ENCODE data around the gene MRPL58.
A peak's percentile ranks its signal among the peaks of the same experiment; 100 is the strongest.
"Not testable (repeated sequence)": the region's sequence is repeated elsewhere in the genome, so short reads cannot be mapped to it uniquely, and the experiment has no call there.

Gene MRPL58

GRCh38 chr17:74987909-74988711, 24.4 kb upstream of the MRPL58 start:
- peak; percentile 48 for DNase-seq

GRCh38 chr17:74990581-74991105, 21.8 kb upstream of the MRPL58 start:
- no peak for DNase-seq

GRCh38 chr17:74992223-74992622, 20.2 kb upstream of the MRPL58 start:
- DNase-seq: no peak

GRCh38 chr17:74994440-74994839, 18.0 kb upstream of the MRPL58 start:
- no peak for DNase-seq

GRCh38 chr17:74995847-74996246, 16.6 kb upstream of the MRPL58 start:
- DNase-seq: no peak

GRCh38 chr17:74998783-74999182, 13.7 kb upstream of the MRPL58 start:
- DNase-seq: no peak

GRCh38 chr17:74999523-74999922, 12.9 kb upstream of the MRPL58 start:
- no peak for DNase-seq

GRCh38 chr17:75001915-75002843, 10.3 kb upstream of the MRPL58 start:
- DNase-seq: no peak

GRCh38 chr17:75003070-75003956, 9.2 kb upstream of the MRPL58 start:
- no peak for DNase-seq

GRCh38 chr17:75003957-75004355, 8.5 kb upstream of the MRPL58 start:
- no peak for DNase-seq

GRCh38 chr17:75004371-75004770, 8.1 kb upstream of the MRPL58 start:
- no peak for DNase-seq

- no peak for DNase-seq
Observed at GRCh38 chr17:75005291-75005690, 7.2 kb upstream of the MRPL58 start.

GRCh38 chr17:75006084-75006483, 6.4 kb upstream of the MRPL58 start:
- not testable (repeated sequence) for DNase-seq

- DNase-seq: no peak
Observed at GRCh38 chr17:75006653-75007052, 5.8 kb upstream of the MRPL58 start.

GRCh38 chr17:75008373-75008772, 4.1 kb upstream of the MRPL58 start:
- DNase-seq: peak; percentile 55

- no peak for DNase-seq
Observed at GRCh38 chr17:75009139-75009724, 3.2 kb upstream of the MRPL58 start.

GRCh38 chr17:75010683-75011400, 1.6 kb upstream of the MRPL58 start:
- peak; percentile 45 for DNase-seq

- DNase-seq: no peak
Observed at GRCh38 chr17:75011401-75012095, 922 bp upstream of the MRPL58 start.

- no peak for DNase-seq
Observed at GRCh38 chr17:75012096-75012345, 449 bp upstream of the MRPL58 start.

- no peak for DNase-seq
Observed at GRCh38 chr17:75013092-75013559, 656 bp downstream of the MRPL58 start.

GRCh38 chr17:75019146-75019545, 6.7 kb downstream of the MRPL58 start:
- DNase-seq: no peak
